Suprapubic skin (tissue), 4 donors: ENCODE results near the gene NEDD9. TPM values are rescaled to one million over a fixed set of nuclear protein-coding genes. Genes with fewer than 3 reads are reported as not detected.

ENCODE experiments used
- DNase-seq, 2 donors: peaks; one replicate each; pipeline ENCODE4 v3.0.0-alpha.2; 2019; ENCODE audit warnings: low spot score in 2 of 2
- H3K27ac ChIP-seq: fragments of 200-600 bp; sonication (generic); one replicate; pipeline ENCODE4 v1.5.1; 2019
- H3K27me3 ChIP-seq: fragments of 200-600 bp; sonication (generic); one replicate; pipeline ENCODE4 v1.5.1; 2019
- H3K36me3 ChIP-seq: fragments of 200-600 bp; sonication (generic); one replicate; pipeline ENCODE4 v1.5.1; 2019
- H3K4me1 ChIP-seq: fragments of 200-600 bp; sonication (generic); one replicate; pipeline ENCODE4 v1.5.1; 2019
- H3K4me3 ChIP-seq: fragments of 200-600 bp; sonication (generic); one replicate; pipeline ENCODE4 v1.5.1; 2019; ENCODE audit warnings: mild to moderate bottlenecking
- H3K9me3 ChIP-seq: fragments of 200-600 bp; sonication (generic); one replicate; pipeline ENCODE4 v1.5.1; 2019
- CTCF ChIP-seq, 2 donors: fragments of 200-600 bp in 1 of 2; fragments of 450-650 bp in 1 of 2; sonication (generic) in 1 of 2; IDR thresholded peaks; one replicate each; pipeline ENCODE4 v1.5.1; 2016 to 2019; ENCODE audit warnings: antibody characterized with exemption in 2 of 2, mild to moderate bottlenecking in 1 of 2, moderate library complexity in 1 of 2
- EP300 ChIP-seq: sonication (generic); formaldehyde crosslinking; IDR thresholded peaks from one replicate; pipeline ENCODE4 v1.6.1; 2017; ENCODE audit warnings: antibody characterized with exemption
- POLR2A ChIP-seq, 2 donors: fragments of 450-650 bp; IDR thresholded peaks; one replicate each; pipeline ENCODE4 v1.6.1; 2017; ENCODE audit warnings: antibody characterized with exemption in 2 of 2, mild to moderate bottlenecking in 2 of 2, moderate library complexity in 2 of 2
- POLR2AphosphoS5 ChIP-seq, 3 donors: sonication (generic); formaldehyde crosslinking; IDR thresholded peaks; one replicate each; pipeline ENCODE4 v1.6.1; 2017; ENCODE audit warnings: antibody characterized with exemption in 3 of 3
- WGBS: methylation state at CpG from one replicate; pipeline ENCODE4 v1.1.5; 2018; 5-methylcytosine and 5-hydroxymethylcytosine counted together
- total RNA-seq, 4 donors: library from RNA; depleted of rRNA; stranded (reverse); fragments of >200 nt; gene quantifications; one replicate each; pipeline ENCODE4 v1.1.0, GENCODE V29; 2016

The NEDD9 gene
- total RNA-seq, 4 donors from 2014 or later, result 18.3 to 29.8 (median 22.4) TPM

DNA sequence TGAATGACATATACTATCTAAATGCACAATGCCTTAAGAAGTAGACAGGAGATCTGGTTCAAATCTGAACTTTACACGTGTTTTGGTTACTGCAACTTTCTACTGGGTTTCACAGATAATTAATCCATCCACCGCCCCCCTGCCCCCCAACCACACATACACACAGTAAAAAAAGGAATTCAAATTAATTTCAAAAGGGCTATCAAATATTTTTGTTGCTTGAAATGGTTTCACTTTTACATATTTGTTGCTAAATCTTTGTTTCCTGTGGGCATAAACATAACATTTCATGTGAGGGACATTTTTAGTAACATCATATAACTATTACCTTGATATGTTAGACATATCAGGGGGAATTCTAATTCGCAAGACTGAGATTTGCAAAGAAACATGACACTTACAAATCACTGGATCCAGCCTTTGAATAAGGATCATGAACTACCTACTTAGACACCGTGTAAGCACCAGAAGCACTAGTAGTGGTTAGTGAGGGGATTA, 7.5 kb downstream of the NEDD9 start:
- no peak for DNase-seq
- peak overlapping the region; percentile 34 for H3K27ac ChIP-seq
- 67% methylated on average over 4 of the region's 4 CpGs for WGBS
- peak overlapping the region; percentile 1 for H3K4me3 ChIP-seq
- H3K9me3 ChIP-seq, result no peaks in the 10 kb centered on the region
- no peaks in the 10 kb centered on the region for H3K36me3 ChIP-seq
- no peaks in the 10 kb centered on the region for H3K27me3 ChIP-seq
- no peak for TF ChIP-seq POLR2A (IDR thresholded peaks at IDR 0.05)
- TF ChIP-seq POLR2AphosphoS5 (IDR thresholded peaks at IDR 0.05), result no peak
- no peak for TF ChIP-seq EP300
- TF ChIP-seq CTCF (IDR thresholded peaks at IDR 0.05), result no peak
- H3K4me1 ChIP-seq, result peaks cover 60% of the 10 kb centered on the region

DNA sequence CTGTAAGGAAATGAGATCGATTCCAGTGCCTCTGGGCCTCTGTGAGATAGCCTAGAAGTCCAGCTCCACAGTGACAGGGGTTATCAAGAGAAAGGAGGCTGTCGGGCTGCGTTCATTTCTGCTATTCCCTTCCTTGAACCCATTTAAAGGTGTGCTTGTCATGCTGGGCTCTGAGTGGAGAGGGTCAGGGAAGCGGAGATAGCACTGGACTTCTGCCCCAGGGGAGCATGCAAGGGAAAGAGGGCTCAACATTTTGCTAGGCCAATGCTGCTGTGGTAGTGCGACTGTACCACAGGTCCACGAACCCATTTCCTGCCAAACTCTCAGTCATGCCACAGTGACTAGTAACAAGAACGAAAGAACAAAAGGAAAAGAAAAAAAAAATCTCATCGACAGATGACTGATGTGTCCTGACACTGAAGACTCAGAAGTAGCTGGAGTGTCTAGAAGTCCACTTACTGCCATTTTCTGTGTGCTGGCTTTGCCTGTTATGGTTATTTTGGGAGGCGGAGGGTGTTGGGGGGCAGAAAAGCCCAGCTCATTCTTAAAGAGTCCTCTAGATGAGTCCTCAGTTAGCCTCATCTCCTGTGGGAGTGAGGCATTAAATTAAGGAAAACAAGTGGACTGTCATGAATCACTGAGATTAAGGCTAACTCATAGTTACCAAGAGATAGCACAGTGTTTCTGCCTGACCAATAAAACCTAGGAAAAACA, 8.1 kb downstream of the NEDD9 start:
- Histone ChIP-seq H3K27me3 (no peaks in the 10 kb centered on the region), H3K27ac (peak overlapping the region; percentile 34), H3K9me3 (no peaks in the 10 kb centered on the region), H3K4me3 (peak overlapping the region; percentile 1), H3K4me1 (peaks cover 57% of the 10 kb centered on the region), H3K36me3 (no peaks in the 10 kb centered on the region)
- DNase-seq, result no peak
- TF ChIP-seq POLR2A (IDR thresholded peaks at IDR 0.05) (no peak), POLR2AphosphoS5 (IDR thresholded peaks at IDR 0.05) (no peak), EP300 (no peak), CTCF (IDR thresholded peaks at IDR 0.05) (no peak)
- 77% methylated on average over 9 of the region's 9 CpGs for WGBS

GRCh38 chr6:11223286-11223864, 9.1 kb downstream of the NEDD9 start:
- no peaks in the 10 kb centered on the region for H3K27me3 ChIP-seq
- H3K9me3 ChIP-seq, result no peaks in the 10 kb centered on the region
- H3K27ac ChIP-seq, result peak overlapping the region; percentile 69
- WGBS, result 48% methylated on average over 5 of the region's 5 CpGs
- H3K4me3 ChIP-seq, result no peak overlapping the region
- no peak for DNase-seq
- no peaks in the 10 kb centered on the region for H3K36me3 ChIP-seq
- H3K4me1 ChIP-seq, result peaks cover 58% of the 10 kb centered on the region
- no peak for TF ChIP-seq POLR2A (IDR thresholded peaks at IDR 0.05)
- no peak for TF ChIP-seq POLR2AphosphoS5 (IDR thresholded peaks at IDR 0.05)
- no peak for TF ChIP-seq CTCF (IDR thresholded peaks at IDR 0.05)
- no peak for TF ChIP-seq EP300

DNA sequence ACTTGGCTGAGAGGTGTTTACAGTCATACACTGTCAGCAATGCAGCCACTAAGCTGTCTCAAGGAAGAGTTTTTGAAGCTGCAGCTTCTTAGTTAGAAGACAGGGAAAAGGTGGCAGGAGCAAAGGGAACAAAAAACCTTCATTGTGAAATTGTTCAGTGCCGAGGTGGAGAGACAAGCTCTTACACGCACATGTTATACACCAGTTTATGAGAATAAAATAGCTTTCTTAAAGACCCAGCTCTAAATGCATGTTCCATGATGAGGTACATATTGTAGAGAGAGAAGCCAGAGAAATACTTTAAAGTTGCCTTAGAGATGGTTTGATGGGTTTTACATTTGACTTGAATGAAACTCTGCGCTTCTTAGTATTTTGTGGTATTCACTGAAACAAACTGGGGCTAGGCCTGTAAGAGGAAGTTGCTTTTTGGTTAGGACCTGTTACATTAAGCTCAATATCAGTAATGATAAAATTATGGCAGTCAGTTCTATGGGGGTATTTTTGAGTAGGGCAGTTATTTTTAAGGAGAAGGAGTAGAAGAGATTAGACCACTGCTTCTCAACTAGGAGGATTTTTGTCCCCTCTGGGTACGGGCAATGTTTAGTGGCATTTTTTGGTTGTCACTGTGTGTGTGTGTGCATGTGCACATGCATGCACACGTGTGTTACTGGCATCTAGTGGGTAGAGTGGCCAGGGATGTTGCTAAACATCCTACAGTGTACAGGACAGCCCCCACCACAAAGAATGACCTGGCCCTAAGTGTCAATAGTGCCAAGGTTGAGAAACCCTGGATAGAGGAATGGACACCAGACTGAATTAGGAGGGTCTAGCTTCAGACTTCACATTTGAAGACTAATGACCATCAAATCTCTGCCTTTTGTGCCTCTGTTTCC, 9.8 kb downstream of the NEDD9 start:
- H3K27ac ChIP-seq, result peak overlapping the region; percentile 69
- DNase-seq, result no peak
- H3K4me3 ChIP-seq, result no peak overlapping the region
- TF ChIP-seq EP300, result no peak
- no peak for TF ChIP-seq POLR2A (IDR thresholded peaks at IDR 0.05)
- no peaks in the 10 kb centered on the region for H3K36me3 ChIP-seq
- H3K4me1 ChIP-seq, result peaks cover 65% of the 10 kb centered on the region
- 60% methylated on average over 5 of the region's 5 CpGs for WGBS
- no peaks in the 10 kb centered on the region for H3K9me3 ChIP-seq
- no peaks in the 10 kb centered on the region for H3K27me3 ChIP-seq

GRCh38 chr6:11221623-11222384, 10.7 kb downstream of the NEDD9 start:
- H3K9me3 ChIP-seq, result no peaks in the 10 kb centered on the region
- no peak overlapping the region for H3K4me3 ChIP-seq
- H3K36me3 ChIP-seq, result no peaks in the 10 kb centered on the region
- TF ChIP-seq POLR2AphosphoS5 (IDR thresholded peaks at IDR 0.05), result no peak
- TF ChIP-seq POLR2A (IDR thresholded peaks at IDR 0.05), result no peak
- no peak for TF ChIP-seq CTCF (IDR thresholded peaks at IDR 0.05)
- no peak for TF ChIP-seq EP300
- peaks cover 74% of the 10 kb centered on the region for H3K4me1 ChIP-seq
- H3K27me3 ChIP-seq, result no peaks in the 10 kb centered on the region
- 53% methylated on average over 3 of the region's 3 CpGs for WGBS
- no peak for DNase-seq
- H3K27ac ChIP-seq, result peak overlapping the region; percentile 69
